ENCODE measurements around the gene C14orf93. TPM values are rescaled to one million over a fixed set of nuclear protein-coding genes. Genes with fewer than 3 reads are reported as not detected.
A peak's percentile ranks its signal among the peaks of the same experiment; 100 is the strongest.

Gene C14orf93
- total and polyA plus RNA-seq, 9 of the 15 experiments (the other 6 are each of a cell fraction or from before 2014, with no cell fraction given): 2.2 to 22.4 (median 16.1) TPM

DNA sequence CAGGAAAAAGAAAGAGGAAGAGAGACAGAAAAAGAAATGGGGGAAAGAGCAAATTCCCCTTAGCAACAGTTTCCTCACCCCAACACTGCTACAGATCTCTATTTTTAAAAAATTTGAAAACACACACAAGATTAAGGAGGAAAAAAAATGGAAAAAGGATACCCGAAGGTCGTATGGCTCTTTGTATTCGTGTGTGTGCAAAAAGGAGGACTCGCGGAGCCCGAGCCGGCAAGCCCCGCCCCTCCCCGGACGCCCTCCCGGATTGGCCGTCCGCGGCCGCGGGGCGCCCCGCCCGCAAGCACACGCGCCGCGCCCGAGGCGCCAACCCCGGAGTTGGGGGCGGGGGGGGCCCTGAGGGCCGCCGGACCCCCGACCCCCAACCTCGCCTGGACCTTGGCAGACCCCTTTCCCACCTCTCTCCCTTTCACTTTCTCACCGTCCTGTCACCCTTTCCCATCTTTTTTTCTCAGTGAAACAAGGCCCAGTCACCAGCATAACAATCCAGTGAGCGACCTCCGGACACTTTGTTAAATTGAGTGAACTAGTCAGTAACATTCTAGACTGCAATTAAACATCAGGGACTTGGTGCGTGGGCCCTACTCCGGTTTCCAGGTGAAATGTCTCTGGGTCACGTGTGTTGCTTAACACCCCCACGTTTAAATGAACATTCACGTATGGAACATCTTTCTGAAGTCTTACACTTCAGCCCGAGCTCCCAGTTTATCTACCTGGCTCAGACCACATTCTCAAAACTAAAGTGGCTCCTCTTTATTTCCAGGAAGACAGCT, at the start of gene C14orf93 (continued):
- TF ChIP-seq SNRNP70 (optimal IDR thresholded peaks at IDR 0.05; ENCODE audit: low read depth, low read length): no peak
- TF ChIP-seq SMC3 (conservative IDR thresholded peaks at IDR 0.05; ENCODE audit: insufficient read depth, low read depth, low read length): no peak
- TF ChIP-seq TAF7 (tag; IDR thresholded peaks at IDR 0.05): peak; percentile 81
- no peak for TF ChIP-seq POLR2AphosphoS2 (IDR thresholded peaks at IDR 0.05; ENCODE audit: low read length)
- TF ChIP-seq, protein P1, sequence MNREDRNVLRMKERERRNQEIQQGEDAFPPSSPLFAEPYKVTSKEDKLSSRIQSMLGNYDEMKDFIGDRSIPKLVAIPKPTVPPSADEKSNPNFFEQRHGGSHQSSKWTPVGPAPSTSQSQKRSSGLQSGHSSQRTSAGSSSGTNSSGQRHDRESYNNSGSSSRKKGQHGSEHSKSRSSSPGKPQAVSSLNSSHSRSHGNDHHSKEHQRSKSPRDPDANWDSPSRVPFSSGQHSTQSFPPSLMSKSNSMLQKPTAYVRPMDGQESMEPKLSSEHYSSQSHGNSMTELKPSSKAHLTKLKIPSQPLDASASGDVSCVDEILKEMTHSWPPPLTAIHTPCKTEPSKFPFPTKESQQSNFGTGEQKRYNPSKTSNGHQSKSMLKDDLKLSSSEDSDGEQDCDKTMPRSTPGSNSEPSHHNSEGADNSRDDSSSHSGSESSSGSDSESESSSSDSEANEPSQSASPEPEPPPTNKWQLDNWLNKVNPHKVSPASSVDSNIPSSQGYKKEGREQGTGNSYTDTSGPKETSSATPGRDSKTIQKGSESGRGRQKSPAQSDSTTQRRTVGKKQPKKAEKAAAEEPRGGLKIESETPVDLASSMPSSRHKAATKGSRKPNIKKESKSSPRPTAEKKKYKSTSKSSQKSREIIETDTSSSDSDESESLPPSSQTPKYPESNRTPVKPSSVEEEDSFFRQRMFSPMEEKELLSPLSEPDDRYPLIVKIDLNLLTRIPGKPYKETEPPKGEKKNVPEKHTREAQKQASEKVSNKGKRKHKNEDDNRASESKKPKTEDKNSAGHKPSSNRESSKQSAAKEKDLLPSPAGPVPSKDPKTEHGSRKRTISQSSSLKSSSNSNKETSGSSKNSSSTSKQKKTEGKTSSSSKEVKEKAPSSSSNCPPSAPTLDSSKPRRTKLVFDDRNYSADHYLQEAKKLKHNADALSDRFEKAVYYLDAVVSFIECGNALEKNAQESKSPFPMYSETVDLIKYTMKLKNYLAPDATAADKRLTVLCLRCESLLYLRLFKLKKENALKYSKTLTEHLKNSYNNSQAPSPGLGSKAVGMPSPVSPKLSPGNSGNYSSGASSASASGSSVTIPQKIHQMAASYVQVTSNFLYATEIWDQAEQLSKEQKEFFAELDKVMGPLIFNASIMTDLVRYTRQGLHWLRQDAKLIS (CRISPR knock-in tag; IDR thresholded peaks at IDR 0.05): 0 out of 2 replicates have a peak, but pooled peaks have one; percentile 21
- peak; percentile 88 for TF ChIP-seq RB1 (IDR thresholded peaks at IDR 0.05; ENCODE audit: low read depth)
- no peak for TF ChIP-seq STAG1 (CRISPR knock-in tag; IDR thresholded peaks at IDR 0.05; ENCODE audit: borderline replicate concordance)
- no peak for TF ChIP-seq CBX8 (IDR thresholded peaks at IDR 0.05; ENCODE audit: borderline replicate concordance, extremely low read depth, low read depth, low read length, poor library complexity, severe bottlenecking)
- TF ChIP-seq ZFP36 (IDR thresholded peaks at IDR 0.05; ENCODE audit: low read depth, low read length, partially characterized antibody): peak; percentile 13
- TF ChIP-seq GATAD2B (IDR thresholded peaks at IDR 0.05; ENCODE audit: borderline replicate concordance): no peak
- TF ChIP-seq, protein P2, sequence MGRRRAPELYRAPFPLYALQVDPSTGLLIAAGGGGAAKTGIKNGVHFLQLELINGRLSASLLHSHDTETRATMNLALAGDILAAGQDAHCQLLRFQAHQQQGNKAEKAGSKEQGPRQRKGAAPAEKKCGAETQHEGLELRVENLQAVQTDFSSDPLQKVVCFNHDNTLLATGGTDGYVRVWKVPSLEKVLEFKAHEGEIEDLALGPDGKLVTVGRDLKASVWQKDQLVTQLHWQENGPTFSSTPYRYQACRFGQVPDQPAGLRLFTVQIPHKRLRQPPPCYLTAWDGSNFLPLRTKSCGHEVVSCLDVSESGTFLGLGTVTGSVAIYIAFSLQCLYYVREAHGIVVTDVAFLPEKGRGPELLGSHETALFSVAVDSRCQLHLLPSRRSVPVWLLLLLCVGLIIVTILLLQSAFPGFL (CRISPR knock-in tag; IDR thresholded peaks at IDR 0.05): no peak
- no peak for TF ChIP-seq FIP1L1 (IDR thresholded peaks at IDR 0.05; ENCODE audit: low read depth, low read length, poor library complexity, severe bottlenecking)
- 0 out of 2 replicates have a peak, but pooled peaks have one; percentile 21 for TF ChIP-seq ZNF589 (CRISPR knock-in tag; IDR thresholded peaks at IDR 0.05; ENCODE audit: low read depth)
- no peak for TF ChIP-seq PHB (CRISPR knock-in tag; IDR thresholded peaks at IDR 0.05)
- no peak for TF ChIP-seq ETV5 (CRISPR knock-in tag; IDR thresholded peaks at IDR 0.05; ENCODE audit: low read depth)
- peak; percentile 32; the same call in 1 of the 2 replicates for TF ChIP-seq TRIM28 (IDR thresholded peaks at IDR 0.05)
- TF ChIP-seq SMARCA5 (IDR thresholded peaks at IDR 0.05): no peak; the same call in 1 of the 2 replicates
- TF ChIP-seq CTBP1 (IDR thresholded peaks at IDR 0.05; ENCODE audit: borderline replicate concordance): peak; percentile 59; the same call in 1 of the 2 replicates
- TF ChIP-seq ZNF174 (CRISPR knock-in tag; IDR thresholded peaks at IDR 0.05): no peak
- TF ChIP-seq KDM2B (CRISPR knock-in tag; IDR thresholded peaks at IDR 0.05): no peak
- TF ChIP-seq HDAC6 (IDR thresholded peaks at IDR 0.05; ENCODE audit: low read depth, low read length): no peak
- peak; percentile 37 for TF ChIP-seq HNRNPLL (IDR thresholded peaks at IDR 0.05; ENCODE audit: low read depth, low read length, poor library complexity, severe bottlenecking)
- peak; percentile 37; the same call in 1 of the 2 replicates for TF ChIP-seq SMAD4 (CRISPR knock-in tag; conservative IDR thresholded peaks at IDR 0.05)
- peak; percentile 47 for TF ChIP-seq DACH1 (IDR thresholded peaks at IDR 0.05; ENCODE audit: partially characterized antibody)
